Liver (tissue), 9 donors: ENCODE results near the gene C20orf173. TPM values are rescaled to one million over a fixed set of nuclear protein-coding genes. Genes with fewer than 3 reads are reported as not detected.

Experiments
- DNase-seq: peaks from one replicate; pipeline ENCODE4 v3.0.0-alpha.2; 2017; ENCODE audit warnings: low spot score
- H3K27ac ChIP-seq, 2 donors: one replicate each; pipeline ENCODE4 v1.7.0; 2013; ENCODE audit warnings: inconsistent platforms in 2 of 2, low read length in 2 of 2, control low read depth in 1 of 2, low read depth in 1 of 2, mild to moderate bottlenecking in 1 of 2
- H3K27me3 ChIP-seq, 4 donors: one replicate each; pipeline versions ENCODE4 v1.6.1 to v1.7.0; 2013; ENCODE audit warnings: low read length in 3 of 4, inconsistent platforms in 1 of 4, mild to moderate bottlenecking in 1 of 4, moderate library complexity in 1 of 4; ENCODE audit not compliant: control insufficient read depth in 4 of 4, insufficient read depth in 4 of 4
- H3K36me3 ChIP-seq, 4 donors: one replicate each; pipeline versions ENCODE4 v1.6.1 to v1.7.0; 2013; ENCODE audit warnings: low read length in 3 of 4, mild to moderate bottlenecking in 3 of 4, low read depth in 1 of 4, moderate library complexity in 1 of 4; ENCODE audit not compliant: control insufficient read depth in 4 of 4, insufficient read depth in 3 of 4
- H3K4me1 ChIP-seq, 4 donors: one replicate each; pipeline versions ENCODE4 v1.6.1 to v1.7.0; 2013; ENCODE audit warnings: low read length in 3 of 4, mild to moderate bottlenecking in 3 of 4, moderate library complexity in 1 of 4; ENCODE audit not compliant: control insufficient read depth in 4 of 4, insufficient read depth in 4 of 4
- H3K4me3 ChIP-seq, 3 donors: one replicate each; pipeline versions ENCODE4 v1.6.1 to v1.7.0; 2013; ENCODE audit warnings: low read length in 3 of 3, control low read depth in 1 of 3, low read depth in 1 of 3, mild to moderate bottlenecking in 1 of 3
- H3K9ac ChIP-seq, 2 donors: one replicate each; pipeline ENCODE4 v1.7.0; 2013; ENCODE audit warnings: low read length in 2 of 2, mild to moderate bottlenecking in 2 of 2, moderate library complexity in 2 of 2, control low read depth in 1 of 2, low read depth in 1 of 2
- H3K9me3 ChIP-seq, 4 donors: one replicate each; pipeline versions ENCODE4 v1.6.1 to v1.7.0; 2013; ENCODE audit warnings: low read length in 3 of 4; ENCODE audit not compliant: control insufficient read depth in 4 of 4
- CTCF ChIP-seq: fragments of 150-350 bp; IDR thresholded peaks from 2 replicates; pipeline ENCODE4 v1.5.1; 2017; ENCODE audit warnings: improper control_type of control experiment, low read depth, low read length; ENCODE audit not compliant: missing input control
- FOXA1 ChIP-seq: IDR thresholded peaks from 2 replicates; pipeline ENCODE4 v1.6.1; 2016; ENCODE audit warnings: antibody characterized with exemption
- GABPA ChIP-seq, 2 donors: IDR thresholded peaks in 1 of 2; conservative IDR thresholded peaks in 1 of 2; 2 replicates each; pipeline ENCODE4 v1.6.1; 2016; ENCODE audit warnings: antibody characterized with exemption in 2 of 2, mild to moderate bottlenecking in 1 of 2, moderate library complexity in 1 of 2
- HNF4A ChIP-seq, 2 donors: conservative IDR thresholded peaks; 2 replicates each; pipeline ENCODE4 v1.6.1; 2016; ENCODE audit warnings: antibody characterized with exemption in 2 of 2, mild to moderate bottlenecking in 2 of 2
- HNF4G ChIP-seq: IDR thresholded peaks from 2 replicates; pipeline ENCODE4 v1.6.1; 2016; ENCODE audit warnings: antibody characterized with exemption
- JUND ChIP-seq, 2 donors: IDR thresholded peaks; 2 replicates each; pipeline ENCODE4 v1.6.1; 2016; ENCODE audit warnings: antibody characterized with exemption in 2 of 2
- NR2F2 ChIP-seq: IDR thresholded peaks from 2 replicates; pipeline ENCODE4 v1.6.1; 2016; ENCODE audit warnings: antibody characterized with exemption
- RAD21 ChIP-seq, 2 donors: IDR thresholded peaks; 2 replicates each; pipeline ENCODE4 v1.6.1; 2016; ENCODE audit warnings: antibody characterized with exemption in 2 of 2, mild to moderate bottlenecking in 2 of 2
- RXRA ChIP-seq, 2 donors: IDR thresholded peaks; 2 replicates each; pipeline ENCODE4 v1.6.1; 2017 to 2018; ENCODE audit warnings: antibody characterized with exemption in 2 of 2, mild to moderate bottlenecking in 1 of 2
- SP1 ChIP-seq: IDR thresholded peaks from 2 replicates; pipeline ENCODE4 v1.6.1; 2018; ENCODE audit warnings: antibody characterized with exemption, mild to moderate bottlenecking
- TAF1 ChIP-seq: conservative IDR thresholded peaks from 2 replicates; pipeline ENCODE4 v1.6.1; 2016; ENCODE audit warnings: antibody characterized with exemption, mild to moderate bottlenecking
- YY1 ChIP-seq: IDR thresholded peaks from 2 replicates; pipeline ENCODE4 v1.6.1; 2016; ENCODE audit warnings: antibody characterized with exemption, mild to moderate bottlenecking
- WGBS: extraction: QIAGEN DNeasy Blood & Tissue Kit; methylation state at CpG from one replicate; pipeline ENCODE4 v1.1.7; 2013; 5-methylcytosine and 5-hydroxymethylcytosine counted together
- polyA plus RNA-seq, 2 donors: library from polyadenylated mRNA; stranded (reverse) in 1 of 2; unstranded in 1 of 2; fragments of 200-250 nt in 1 of 2; fragments of >200 nt in 1 of 2; fragmentation: Nextera tagmentation in 1 of 2; extraction: Ambion mirVana in 1 of 2; gene quantifications; one replicate each; pipeline versions ENCODE4 v1.2.1 to v1.2.3, GENCODE V29; 2013 to 2015
- total RNA-seq, 2 donors: library from RNA; depleted of rRNA; stranded (reverse); fragments of >200 nt; gene quantifications; one replicate each; pipeline ENCODE4 v1.2.3, GENCODE V29; 2014
- TF ChIP-seq, protein P1 (sequence below): IDR thresholded peaks from 2 replicates; pipeline ENCODE4 v1.6.1; 2016; ENCODE audit warnings: antibody characterized with exemption
- TF ChIP-seq, protein P2 (sequence below): IDR thresholded peaks from 2 replicates; pipeline ENCODE4 v1.6.1; 2016; ENCODE audit warnings: antibody characterized with exemption, mild to moderate bottlenecking
- TF ChIP-seq, protein P3 (sequence below): IDR thresholded peaks from 2 replicates; pipeline ENCODE4 v1.6.1; 2016; ENCODE audit warnings: antibody characterized with exemption
- TF ChIP-seq, protein P4 (sequence below): IDR thresholded peaks from 2 replicates; pipeline ENCODE4 v1.6.1; 2016; ENCODE audit warnings: antibody characterized with exemption
- donor health status: healthy.
- donor health status: healthy.
- donor health status: healthy.
- donor health status: healthy.
- donor health status: healthy.

The C20orf173 gene
- total and polyA plus RNA-seq, 4 donors, result not detected

GRCh38 chr20:35492352-35492751 lies 37.1 kb downstream of the C20orf173 start:
- H3K9ac ChIP-seq, result no peak overlapping the region
- no peak for DNase-seq
- TF ChIP-seq, protein P1, sequence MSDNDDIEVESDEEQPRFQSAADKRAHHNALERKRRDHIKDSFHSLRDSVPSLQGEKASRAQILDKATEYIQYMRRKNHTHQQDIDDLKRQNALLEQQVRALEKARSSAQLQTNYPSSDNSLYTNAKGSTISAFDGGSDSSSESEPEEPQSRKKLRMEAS, result no peak
- WGBS, result 96% methylated on average over 6 of the region's 6 CpGs
- no peak overlapping the region for H3K4me3 ChIP-seq
- peaks cover 5 to 45% (median 26%) of the 10 kb centered on the region in 4 donors for H3K36me3 ChIP-seq
- no peak overlapping the region for H3K27ac ChIP-seq
- H3K27me3 ChIP-seq, result no peaks in the 10 kb centered on the region
- no peaks in the 10 kb centered on the region for H3K4me1 ChIP-seq
- no peaks in the 10 kb centered on the region for H3K9me3 ChIP-seq

DNA sequence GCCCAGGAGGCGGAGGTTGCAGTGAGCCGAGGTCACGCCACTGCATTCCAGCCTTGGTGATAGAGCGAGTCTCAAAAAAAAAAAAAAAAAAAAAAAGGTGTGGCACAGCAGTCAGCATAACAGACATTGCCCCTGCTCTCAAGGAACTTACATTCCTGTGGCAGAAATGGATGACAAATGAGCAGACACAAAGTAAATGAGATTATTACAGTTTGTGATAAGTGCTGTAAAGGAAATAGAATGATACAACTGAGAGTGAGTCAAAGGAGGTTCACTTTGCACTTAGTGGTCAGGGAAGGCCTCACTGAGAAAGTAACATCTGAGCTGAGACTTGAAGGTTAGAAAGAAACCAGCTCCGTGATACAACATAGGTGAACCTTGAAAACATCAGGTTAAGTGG lies 37.6 kb downstream of the C20orf173 start:
- Histone ChIP-seq H3K4me3 (no peak overlapping the region), H3K4me1 (no peaks in the 10 kb centered on the region), H3K36me3 (peaks cover 3 to 42% (median 22%) of the 10 kb centered on the region in 4 donors), H3K27me3 (no peaks in the 10 kb centered on the region), H3K9ac (no peak overlapping the region), H3K9me3 (no peaks in the 10 kb centered on the region), H3K27ac (no peak overlapping the region)
- no peak for DNase-seq
- TF ChIP-seq TAF1 (no peak), YY1 (no peak), JUND (IDR thresholded peaks at IDR 0.05) (no peak), SP1 (no peak), GABPA (IDR thresholded peaks at IDR 0.05 in 1 of 2, conservative IDR thresholded peaks at IDR 0.05 in 1 of 2) (no peak), HNF4G (no peak), FOXA1 (no peak), NR2F2 (no peak), CTCF (no peak), HNF4A (conservative IDR thresholded peaks at IDR 0.05) (no peak), RXRA (IDR thresholded peaks at IDR 0.05) (no peak), RAD21 (IDR thresholded peaks at IDR 0.05) (no peak)
- TF ChIP-seq, protein P2, sequence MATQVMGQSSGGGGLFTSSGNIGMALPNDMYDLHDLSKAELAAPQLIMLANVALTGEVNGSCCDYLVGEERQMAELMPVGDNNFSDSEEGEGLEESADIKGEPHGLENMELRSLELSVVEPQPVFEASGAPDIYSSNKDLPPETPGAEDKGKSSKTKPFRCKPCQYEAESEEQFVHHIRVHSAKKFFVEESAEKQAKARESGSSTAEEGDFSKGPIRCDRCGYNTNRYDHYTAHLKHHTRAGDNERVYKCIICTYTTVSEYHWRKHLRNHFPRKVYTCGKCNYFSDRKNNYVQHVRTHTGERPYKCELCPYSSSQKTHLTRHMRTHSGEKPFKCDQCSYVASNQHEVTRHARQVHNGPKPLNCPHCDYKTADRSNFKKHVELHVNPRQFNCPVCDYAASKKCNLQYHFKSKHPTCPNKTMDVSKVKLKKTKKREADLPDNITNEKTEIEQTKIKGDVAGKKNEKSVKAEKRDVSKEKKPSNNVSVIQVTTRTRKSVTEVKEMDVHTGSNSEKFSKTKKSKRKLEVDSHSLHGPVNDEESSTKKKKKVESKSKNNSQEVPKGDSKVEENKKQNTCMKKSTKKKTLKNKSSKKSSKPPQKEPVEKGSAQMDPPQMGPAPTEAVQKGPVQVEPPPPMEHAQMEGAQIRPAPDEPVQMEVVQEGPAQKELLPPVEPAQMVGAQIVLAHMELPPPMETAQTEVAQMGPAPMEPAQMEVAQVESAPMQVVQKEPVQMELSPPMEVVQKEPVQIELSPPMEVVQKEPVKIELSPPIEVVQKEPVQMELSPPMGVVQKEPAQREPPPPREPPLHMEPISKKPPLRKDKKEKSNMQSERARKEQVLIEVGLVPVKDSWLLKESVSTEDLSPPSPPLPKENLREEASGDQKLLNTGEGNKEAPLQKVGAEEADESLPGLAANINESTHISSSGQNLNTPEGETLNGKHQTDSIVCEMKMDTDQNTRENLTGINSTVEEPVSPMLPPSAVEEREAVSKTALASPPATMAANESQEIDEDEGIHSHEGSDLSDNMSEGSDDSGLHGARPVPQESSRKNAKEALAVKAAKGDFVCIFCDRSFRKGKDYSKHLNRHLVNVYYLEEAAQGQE, result no peak
- TF ChIP-seq, protein P3, sequence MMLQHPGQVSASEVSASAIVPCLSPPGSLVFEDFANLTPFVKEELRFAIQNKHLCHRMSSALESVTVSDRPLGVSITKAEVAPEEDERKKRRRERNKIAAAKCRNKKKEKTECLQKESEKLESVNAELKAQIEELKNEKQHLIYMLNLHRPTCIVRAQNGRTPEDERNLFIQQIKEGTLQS, result no peak
- TF ChIP-seq, protein P4, sequence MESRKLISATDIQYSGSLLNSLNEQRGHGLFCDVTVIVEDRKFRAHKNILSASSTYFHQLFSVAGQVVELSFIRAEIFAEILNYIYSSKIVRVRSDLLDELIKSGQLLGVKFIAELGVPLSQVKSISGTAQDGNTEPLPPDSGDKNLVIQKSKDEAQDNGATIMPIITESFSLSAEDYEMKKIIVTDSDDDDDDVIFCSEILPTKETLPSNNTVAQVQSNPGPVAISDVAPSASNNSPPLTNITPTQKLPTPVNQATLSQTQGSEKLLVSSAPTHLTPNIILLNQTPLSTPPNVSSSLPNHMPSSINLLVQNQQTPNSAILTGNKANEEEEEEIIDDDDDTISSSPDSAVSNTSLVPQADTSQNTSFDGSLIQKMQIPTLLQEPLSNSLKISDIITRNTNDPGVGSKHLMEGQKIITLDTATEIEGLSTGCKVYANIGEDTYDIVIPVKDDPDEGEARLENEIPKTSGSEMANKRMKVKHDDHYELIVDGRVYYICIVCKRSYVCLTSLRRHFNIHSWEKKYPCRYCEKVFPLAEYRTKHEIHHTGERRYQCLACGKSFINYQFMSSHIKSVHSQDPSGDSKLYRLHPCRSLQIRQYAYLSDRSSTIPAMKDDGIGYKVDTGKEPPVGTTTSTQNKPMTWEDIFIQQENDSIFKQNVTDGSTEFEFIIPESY, result no peak
- 94% methylated on average over 5 of the region's 5 CpGs for WGBS
